Testis (tissue), 3 donors: ENCODE data around the gene SPATA6L. TPM values are rescaled to one million over a fixed set of nuclear protein-coding genes. Genes with fewer than 3 reads are reported as not detected.

Experiments
- DNase-seq: peaks from one replicate; pipeline ENCODE4 v3.0.0-alpha.2; 2019
- H3K27ac ChIP-seq, 2 donors: fragments of 200-600 bp; sonication (generic); one replicate each; pipeline ENCODE4 v1.5.1; 2019
- H3K27me3 ChIP-seq: fragments of 200-600 bp; sonication (generic); one replicate; pipeline ENCODE4 v1.5.1; 2019
- H3K36me3 ChIP-seq: fragments of 200-600 bp; sonication (generic); one replicate; pipeline ENCODE4 v1.5.1; 2017; ENCODE audit warnings: low read depth; ENCODE audit errors: missing control alignments
- H3K4me1 ChIP-seq: fragments of 200-600 bp; sonication (generic); one replicate; pipeline ENCODE4 v1.5.1; 2019
- H3K4me3 ChIP-seq, 2 donors: fragments of 200-600 bp; sonication (generic); one replicate each; pipeline ENCODE4 v1.5.1; 2017 to 2019
- H3K9me3 ChIP-seq: fragments of 200-600 bp; sonication (generic); one replicate; pipeline ENCODE4 v1.5.1; 2017
- POLR2A ChIP-seq: fragments of 450-650 bp; IDR thresholded peaks from one replicate; pipeline ENCODE4 v1.6.1; 2017; ENCODE audit warnings: antibody characterized with exemption, mild to moderate bottlenecking, moderate library complexity
- WGBS, 2 donors: methylation state at CpG; one replicate each; pipeline ENCODE4 v1.1.5; 2018; 5-methylcytosine and 5-hydroxymethylcytosine counted together
- intact Hi-C: fragments of 100-400 bp; cut with DNase I; formaldehyde crosslinking; loops from one replicate; pipeline ENCODE4 v1.15.1; 2023; ENCODE audit warnings: low total_unique reads
- polyA plus RNA-seq: library from polyadenylated mRNA; stranded (reverse); fragments of 350-450 nt; fragmentation: Illumina TruSeq; extraction: RNeasy Lipid Tissue Mini Kit (QIAGEN cat#74804); gene quantifications from one replicate; pipeline ENCODE4 v1.2.3, GENCODE V29; 2014; ENCODE audit warnings: low read depth, low replicate concordance; ENCODE audit not compliant: insufficient read depth
- total RNA-seq, 2 donors: library from RNA; depleted of rRNA; stranded (reverse); fragments of >200 nt; gene quantifications; one replicate each; pipeline ENCODE4 v1.2.3, GENCODE V29; 2016
- TF ChIP-seq, protein P1 (sequence below), 3 experiments: fragments of 450-650 bp in 2 of 3; fragments of 200-600 bp in 1 of 3; sonication (generic) in 1 of 3; IDR thresholded peaks; one replicate each; pipeline ENCODE4 v1.5.1; 2016 to 2019; ENCODE audit warnings: antibody characterized with exemption in 3 of 3, mild to moderate bottlenecking in 2 of 3, moderate library complexity in 1 of 3

SPATA6L gene
- total and polyA plus RNA-seq, 3 donors from 2014 or later: 12.8 to 42.3 (median 27.5) TPM

GRCh38 chr9:4567601-4568000 lies 98.7 kb downstream of the SPATA6L start:
- H3K9me3 ChIP-seq: no peaks in the 10 kb centered on the region
- H3K36me3 ChIP-seq: no peaks in the 10 kb centered on the region
- no peaks in the 10 kb centered on the region for H3K4me1 ChIP-seq
- H3K4me3 ChIP-seq: no peak overlapping the region
- intact Hi-C loops: no loop called here
- WGBS, 2 donors: 80 to 82% methylated on average over 8 of the region's 8 CpGs
- no peaks in the 10 kb centered on the region for H3K27me3 ChIP-seq
- no peak for DNase-seq
- TF ChIP-seq, protein P1, sequence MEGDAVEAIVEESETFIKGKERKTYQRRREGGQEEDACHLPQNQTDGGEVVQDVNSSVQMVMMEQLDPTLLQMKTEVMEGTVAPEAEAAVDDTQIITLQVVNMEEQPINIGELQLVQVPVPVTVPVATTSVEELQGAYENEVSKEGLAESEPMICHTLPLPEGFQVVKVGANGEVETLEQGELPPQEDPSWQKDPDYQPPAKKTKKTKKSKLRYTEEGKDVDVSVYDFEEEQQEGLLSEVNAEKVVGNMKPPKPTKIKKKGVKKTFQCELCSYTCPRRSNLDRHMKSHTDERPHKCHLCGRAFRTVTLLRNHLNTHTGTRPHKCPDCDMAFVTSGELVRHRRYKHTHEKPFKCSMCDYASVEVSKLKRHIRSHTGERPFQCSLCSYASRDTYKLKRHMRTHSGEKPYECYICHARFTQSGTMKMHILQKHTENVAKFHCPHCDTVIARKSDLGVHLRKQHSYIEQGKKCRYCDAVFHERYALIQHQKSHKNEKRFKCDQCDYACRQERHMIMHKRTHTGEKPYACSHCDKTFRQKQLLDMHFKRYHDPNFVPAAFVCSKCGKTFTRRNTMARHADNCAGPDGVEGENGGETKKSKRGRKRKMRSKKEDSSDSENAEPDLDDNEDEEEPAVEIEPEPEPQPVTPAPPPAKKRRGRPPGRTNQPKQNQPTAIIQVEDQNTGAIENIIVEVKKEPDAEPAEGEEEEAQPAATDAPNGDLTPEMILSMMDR (IDR thresholded peaks at IDR 0.05): no peak
- no peak for TF ChIP-seq POLR2A
- no peak overlapping the region for H3K27ac ChIP-seq

DNA sequence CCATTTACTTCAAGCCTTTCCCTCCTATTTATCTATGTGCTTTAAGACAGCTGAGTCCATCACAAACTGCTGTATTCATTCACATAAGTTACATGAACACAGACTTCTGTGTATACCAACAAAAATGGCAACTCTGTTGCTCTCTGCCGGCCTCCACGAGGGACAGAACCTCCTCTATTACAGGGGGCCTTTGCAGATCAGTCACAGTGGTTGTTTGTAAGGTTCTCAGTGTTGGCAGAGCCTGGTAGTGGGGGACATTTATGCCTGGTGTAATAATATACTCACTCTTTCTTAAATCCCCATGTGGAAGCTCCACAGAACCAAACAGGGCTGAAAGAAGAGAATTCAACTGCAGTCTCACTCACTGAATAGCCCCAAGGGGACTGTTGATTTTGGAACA lies 99.5 kb downstream of the SPATA6L start:
- Histone ChIP-seq H3K9me3 (no peaks in the 10 kb centered on the region), H3K27ac (peak overlapping the region in 1 of 2 donors; percentile 18), H3K4me3 (no peak overlapping the region), H3K36me3 (no peaks in the 10 kb centered on the region), H3K27me3 (no peaks in the 10 kb centered on the region), H3K4me1 (no peaks in the 10 kb centered on the region)
- DNase-seq: peak; percentile 64
- TF ChIP-seq, protein P1 (IDR thresholded peaks at IDR 0.05): no peak
- no peak for TF ChIP-seq POLR2A
- 70 to 96% methylated on average over 2 of the region's 2 CpGs for WGBS, 2 donors
- intact Hi-C loops: no loop called here

DNA sequence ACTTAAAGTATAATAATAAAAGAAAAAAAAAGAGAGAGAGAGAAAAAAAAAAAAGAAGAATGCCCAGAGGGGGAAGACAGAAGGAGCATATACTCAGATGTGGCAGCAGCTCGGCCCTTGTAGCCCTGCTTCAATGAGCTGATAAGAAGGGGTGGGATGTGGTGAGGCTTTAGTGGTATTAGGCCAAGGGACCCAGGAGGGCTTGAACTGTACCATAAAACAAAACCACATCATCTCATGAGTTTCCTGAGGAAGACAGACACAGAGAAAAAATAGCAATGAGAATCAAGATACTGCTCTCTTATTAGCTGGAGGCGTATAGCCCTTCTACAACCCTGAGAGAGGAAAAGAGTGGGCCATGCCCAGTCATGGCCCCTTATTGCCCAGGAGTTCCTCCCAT lies 103.2 kb downstream of the SPATA6L start:
- Histone ChIP-seq H3K4me3 (no peak overlapping the region), H3K4me1 (no peaks in the 10 kb centered on the region), H3K27me3 (no peaks in the 10 kb centered on the region), H3K9me3 (no peaks in the 10 kb centered on the region), H3K27ac (no peak overlapping the region), H3K36me3 (no peaks in the 10 kb centered on the region)
- DNase-seq: no peak
- 89 to 94% methylated on average over 2 of the region's 2 CpGs for WGBS, 2 donors
- TF ChIP-seq, protein P1 (IDR thresholded peaks at IDR 0.05): no peak
- TF ChIP-seq POLR2A: no peak
- intact Hi-C loops: no loop called here

DNA sequence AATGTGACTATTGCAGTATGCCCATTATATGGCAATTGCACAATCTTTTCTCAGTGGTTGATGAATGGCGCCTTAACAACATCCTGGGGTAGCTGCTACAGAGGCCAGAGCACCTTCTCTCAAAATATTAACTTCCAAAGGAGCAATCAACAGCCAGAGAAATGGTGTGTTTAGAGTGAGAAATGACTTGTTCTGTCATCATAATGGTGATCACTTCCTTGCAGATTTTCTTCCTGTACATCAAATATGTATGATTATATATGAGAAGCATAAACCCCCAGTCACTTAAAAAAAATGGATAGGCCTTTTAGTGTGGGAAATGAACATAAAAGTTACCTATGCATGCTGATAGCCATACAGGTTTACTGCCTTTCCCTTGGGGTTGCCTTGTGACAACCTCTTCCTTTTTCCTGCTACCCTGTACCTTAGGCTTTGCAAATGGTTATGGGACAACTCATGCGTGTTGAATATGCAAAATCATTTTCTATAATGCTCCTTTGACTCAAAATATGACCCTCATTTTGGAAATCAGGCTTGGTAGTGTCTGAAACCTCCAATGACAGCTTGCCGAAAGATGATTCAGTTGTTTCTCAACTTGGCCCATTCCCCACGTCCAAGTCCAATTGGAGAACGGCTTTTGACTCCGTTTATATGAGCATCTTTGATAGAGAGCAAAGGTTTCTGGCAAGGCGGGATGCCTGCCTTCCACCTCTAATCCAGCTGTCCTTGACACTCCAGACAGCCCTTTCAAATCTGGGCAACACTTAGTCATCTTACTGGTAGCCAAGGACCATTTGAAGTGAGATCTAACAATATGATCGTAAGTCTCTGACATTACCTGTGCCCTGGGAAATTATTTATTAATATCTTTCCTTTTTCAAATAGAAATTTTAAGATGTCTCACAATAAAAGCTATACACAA lies 106.8 kb downstream of the SPATA6L start:
- Histone ChIP-seq H3K4me3 (no peak overlapping the region), H3K36me3 (no peaks in the 10 kb centered on the region), H3K4me1 (no peaks in the 10 kb centered on the region), H3K27me3 (no peaks in the 10 kb centered on the region), H3K27ac (no peak overlapping the region), H3K9me3 (no peaks in the 10 kb centered on the region)
- WGBS, 2 donors: 72 to 85% methylated on average over 8 of the region's 8 CpGs
- TF ChIP-seq POLR2A: no peak
- TF ChIP-seq, protein P1 (IDR thresholded peaks at IDR 0.05): no peak
- no peak for DNase-seq
- intact Hi-C loops: no loop called here
